Brain microvascular endothelial cell (primary cell): Measurements from ENCODE around the gene CMPK2.

Source experiments
- DNase-seq: peaks from one replicate; pipeline ENCODE4 v3.0.0-alpha.2; 2020
- H3K27ac ChIP-seq: fragments of 250-450 bp; sonication (Bioruptor Pico); 2 replicates; pipeline ENCODE4 v1.5.1; 2020; ENCODE audit warnings: mild to moderate bottlenecking, moderate library complexity
- H3K27me3 ChIP-seq: fragments of 250-450 bp; sonication (Bioruptor Pico); replicated peaks from 2 replicates; pipeline ENCODE4 v1.5.1; 2020; ENCODE audit warnings: mild to moderate bottlenecking
- H3K36me3 ChIP-seq: fragments of 250-450 bp; sonication (Bioruptor Pico); replicated peaks from 2 replicates; pipeline ENCODE4 v1.5.1; 2020; ENCODE audit warnings: mild to moderate bottlenecking
- H3K4me3 ChIP-seq: 2 replicates; pipeline ENCODE4 v1.5.1; 2011; ENCODE audit warnings: low read depth, mild to moderate bottlenecking, control low read depth, low read length, moderate library complexity
- CTCF ChIP-seq: IDR thresholded peaks from 2 replicates; pipeline ENCODE4 v1.5.1; 2011; ENCODE audit warnings: low read depth, mild to moderate bottlenecking, moderate library complexity, low read length, control low read depth, inconsistent platforms; ENCODE audit errors: missing control alignments
- in situ Hi-C: cut with HindIII; loops from 2 replicates; pipeline ENCODE4 v1.10.0; 2017; ENCODE audit warnings: low sequenced_read_pairs, low pct_ligation_motif_present

The CMPK2 gene

DNA sequence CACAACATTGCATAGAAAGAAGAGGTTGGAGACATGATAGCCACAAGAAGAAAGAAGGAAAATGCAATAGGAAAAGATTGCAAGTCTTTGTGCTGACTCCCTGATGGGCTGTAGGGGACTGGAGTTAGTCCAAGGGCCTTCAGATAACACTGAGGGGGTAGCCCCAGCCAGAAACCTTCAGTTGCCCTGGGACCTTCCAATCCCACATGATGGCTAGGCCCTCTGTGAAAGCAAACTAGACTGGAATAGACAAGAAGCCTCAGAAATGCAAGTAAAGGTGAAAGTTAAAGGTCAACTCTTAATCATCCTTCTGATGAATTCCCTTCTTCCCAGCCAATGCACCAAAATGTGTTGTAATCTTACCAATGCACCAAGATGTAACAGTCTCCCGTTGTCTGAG lies 19.2 kb downstream of the CMPK2 start:
- in situ Hi-C loops: no loop called here
- no peak overlapping the region for H3K4me3 ChIP-seq
- no peak overlapping the region for H3K27ac ChIP-seq
- no peaks in the 10 kb centered on the region for H3K36me3 ChIP-seq
- H3K27me3 ChIP-seq: no peaks in the 10 kb centered on the region
- DNase-seq: no peak
- no peak for TF ChIP-seq CTCF

- no peaks in the 10 kb centered on the region for H3K27me3 ChIP-seq
- in situ Hi-C loops: no loop called here
- H3K4me3 ChIP-seq: no peak overlapping the region
- H3K36me3 ChIP-seq: no peaks in the 10 kb centered on the region
- DNase-seq: no peak
- TF ChIP-seq CTCF: peak; percentile 9
- H3K27ac ChIP-seq: no peak overlapping the region
These were observed 19.8 kb downstream of the CMPK2 start for GRCh38 chr2:6845903-6846302.

DNA sequence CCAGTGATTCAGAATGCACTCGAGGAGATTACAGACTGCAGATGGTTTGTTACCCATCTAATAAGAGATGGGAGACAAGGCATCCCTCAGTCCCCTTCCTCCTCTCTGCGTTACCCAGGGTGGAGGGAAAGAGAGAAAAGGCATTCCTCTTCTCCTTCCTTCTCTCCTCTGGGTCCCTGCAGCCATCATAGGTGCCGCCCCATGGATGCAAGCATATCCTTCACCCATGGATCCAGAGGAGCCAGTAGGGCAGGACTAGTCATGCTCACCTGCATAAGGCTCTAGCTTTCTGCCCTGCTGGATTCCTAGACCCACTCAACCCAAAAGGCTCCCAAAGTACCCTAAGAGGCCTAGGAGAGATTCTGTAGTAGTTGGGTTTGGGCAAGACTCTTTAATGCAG lies 20.4 kb downstream of the CMPK2 start:
- in situ Hi-C loops: no loop called here
- no peak for DNase-seq
- Histone ChIP-seq H3K27me3 (no peaks in the 10 kb centered on the region), H3K4me3 (no peak overlapping the region), H3K36me3 (no peaks in the 10 kb centered on the region), H3K27ac (no peak overlapping the region)
- no peak for TF ChIP-seq CTCF

GRCh38 chr2:6841537-6842287 lies 24.0 kb downstream of the CMPK2 start:
- DNase-seq: no peak
- Histone ChIP-seq H3K27ac (no peak overlapping the region), H3K4me3 (no peak overlapping the region), H3K27me3 (no peaks in the 10 kb centered on the region), H3K36me3 (no peaks in the 10 kb centered on the region)
- in situ Hi-C loops: no loop called here
- TF ChIP-seq CTCF: no peak

DNA sequence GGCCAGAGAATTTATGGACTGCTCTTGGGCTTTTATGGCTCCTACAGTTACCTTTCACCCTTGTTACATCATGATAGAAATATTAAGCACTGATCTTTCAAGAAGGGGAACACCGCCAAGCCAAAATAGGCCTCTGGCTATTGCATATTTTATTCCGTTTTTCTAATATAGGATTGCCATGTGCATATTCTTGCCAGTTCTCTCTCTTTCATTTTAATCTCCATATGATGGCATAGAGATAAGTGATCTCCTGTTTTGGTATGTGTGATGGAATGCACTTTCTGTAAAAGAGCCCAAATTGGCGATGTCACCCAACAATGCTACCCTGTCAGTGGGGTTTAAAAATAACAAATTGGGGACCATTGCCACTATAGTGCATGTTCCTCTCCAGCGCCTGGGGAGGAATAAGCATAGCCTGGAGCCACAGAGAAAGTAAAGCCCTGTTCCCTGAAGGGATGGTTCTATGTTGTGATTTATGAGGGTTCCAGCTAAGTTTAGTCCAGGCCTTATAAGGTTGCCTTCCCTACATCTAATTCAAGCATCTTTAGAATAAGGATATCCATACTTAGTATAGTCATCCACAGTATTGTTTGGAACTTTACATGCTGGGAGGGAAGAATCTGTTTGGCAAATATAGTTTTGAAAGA lies 26.9 kb downstream of the CMPK2 start:
- no peak for DNase-seq
- no peak for TF ChIP-seq CTCF
- in situ Hi-C loops: no loop called here
- Histone ChIP-seq H3K27me3 (no peaks in the 10 kb centered on the region), H3K27ac (no peak overlapping the region), H3K36me3 (no peaks in the 10 kb centered on the region), H3K4me3 (no peak overlapping the region)

- no peak for DNase-seq
- Histone ChIP-seq H3K36me3 (no peaks in the 10 kb centered on the region), H3K27ac (no peak overlapping the region), H3K27me3 (no peaks in the 10 kb centered on the region), H3K4me3 (no peak overlapping the region)
- in situ Hi-C loops: no loop called here
- no peak for TF ChIP-seq CTCF
These were observed 30.2 kb downstream of the CMPK2 start for GRCh38 chr2:6835467-6835866.
